DLD1 (cell line): ENCODE results near the gene SPATA32.
"Not testable (repeated sequence)": the region's sequence is repeated elsewhere in the genome, so short reads cannot be mapped to it uniquely, and the experiment has no call there.

ENCODE experiments used
- in situ Hi-C: cut with HindIII; loops from 2 replicates; pipeline ENCODE4 v1.10.0; 2017; ENCODE audit warnings: low sequenced_read_pairs

The SPATA32 gene

GRCh38 chr17:45273551-45273957, 11.7 kb upstream of the SPATA32 start:
- in situ Hi-C loops: no loop called here

GRCh38 chr17:45271603-45272002, 9.7 kb upstream of the SPATA32 start:
- in situ Hi-C loops: no loop called here

- in situ Hi-C loops: no loop called here
Observed at GRCh38 chr17:45270828-45271418, 9.0 kb upstream of the SPATA32 start.

- in situ Hi-C loops: no loop called here
Observed at GRCh38 chr17:45269912-45270311, 8.0 kb upstream of the SPATA32 start.

GRCh38 chr17:45267436-45268055, 5.7 kb upstream of the SPATA32 start:
- in situ Hi-C loops: no loop called here

- in situ Hi-C loops: no loop called here
Observed at GRCh38 chr17:45266372-45266926, 4.6 kb upstream of the SPATA32 start.

- in situ Hi-C loops: no loop called here
Observed at GRCh38 chr17:45265821-45266220, 3.9 kb upstream of the SPATA32 start.

GRCh38 chr17:45264988-45265387, 3.1 kb upstream of the SPATA32 start:
- in situ Hi-C loops: no loop called here

- in situ Hi-C loops: no loop called here
Observed at GRCh38 chr17:45264430-45264829, 2.5 kb upstream of the SPATA32 start.

- in situ Hi-C loops: no loop called here
Observed at GRCh38 chr17:45263477-45263860, 1.6 kb upstream of the SPATA32 start.

GRCh38 chr17:45262516-45263476, 902 bp upstream of the SPATA32 start:
- in situ Hi-C loops: no loop called here

GRCh38 chr17:45260204-45260783, 1.6 kb downstream of the SPATA32 start:
- in situ Hi-C loops: no loop called here

GRCh38 chr17:45258981-45259380, 2.9 kb downstream of the SPATA32 start:
- in situ Hi-C loops: no loop called here

- in situ Hi-C loops: no loop called here
Observed at GRCh38 chr17:45257115-45257514, 4.8 kb downstream of the SPATA32 start.

GRCh38 chr17:45256114-45256966, 5.6 kb downstream of the SPATA32 start:
- in situ Hi-C loops: no loop called here

GRCh38 chr17:45255358-45255757, 6.5 kb downstream of the SPATA32 start:
- in situ Hi-C loops: no loop called here

- in situ Hi-C loops: no loop called here
Observed at GRCh38 chr17:45253879-45254278, 8.0 kb downstream of the SPATA32 start.

GRCh38 chr17:45253237-45253636, 8.7 kb downstream of the SPATA32 start:
- in situ Hi-C loops: not testable (repeated sequence)

GRCh38 chr17:45251931-45252330, 10.0 kb downstream of the SPATA32 start:
- in situ Hi-C loops: no loop called here
